HepG2 (cell line): ENCODE data around the gene ZDHHC9. TPM values are rescaled to one million over a fixed set of nuclear protein-coding genes. Genes with fewer than 3 reads are reported as not detected.

Experiments used
- BRF2 ChIP-seq: sonication (generic); formaldehyde crosslinking; IDR thresholded peaks from 2 replicates; pipeline ENCODE4 v1.8.1; 2022; ENCODE audit warnings: mild to moderate bottlenecking, missing genetic modification reagents
- POLR2AphosphoS5 ChIP-seq: IDR thresholded peaks from 2 replicates; pipeline ENCODE4 v1.6.1; 2012; ENCODE audit warnings: low read depth, low read length
- STAT6 ChIP-seq: sonication (generic); formaldehyde crosslinking; IDR thresholded peaks from 2 replicates; pipeline ENCODE4 v1.4.0; 2020; ENCODE audit warnings: missing genetic modification reagents, mild to moderate bottlenecking, borderline replicate concordance
- THYN1 ChIP-seq: sonication (generic); formaldehyde crosslinking; IDR thresholded peaks from 2 replicates; pipeline ENCODE4 v1.8.1; 2023; ENCODE audit warnings: low read depth, mild to moderate bottlenecking, moderate library complexity, missing genetic modification reagents, borderline replicate concordance
- ZMYM3 ChIP-seq: sonication (generic); formaldehyde crosslinking; IDR thresholded peaks from 2 replicates; pipeline ENCODE4 v1.5.1; 2020; ENCODE audit warnings: mild to moderate bottlenecking, missing genetic modification reagents
- ZNF317 ChIP-seq: sonication (generic); formaldehyde crosslinking; IDR thresholded peaks from 2 replicates; pipeline ENCODE4 v1.5.0; 2020; ENCODE audit warnings: mild to moderate bottlenecking, missing genetic modification reagents
- ZNF337 ChIP-seq: sonication (generic); formaldehyde crosslinking; IDR thresholded peaks from 2 replicates; pipeline ENCODE4 v1.5.1; 2020; ENCODE audit warnings: missing genetic modification reagents, low read depth, mild to moderate bottlenecking, borderline replicate concordance
- ZNF512B ChIP-seq: sonication (generic); formaldehyde crosslinking; IDR thresholded peaks from 2 replicates; pipeline ENCODE4 v1.5.1; 2020; ENCODE audit warnings: missing genetic modification reagents, mild to moderate bottlenecking, borderline replicate concordance
- polyA plus RNA-seq, 8 experiments: library from polyadenylated mRNA; depleted of rRNA in 3 of 8; stranded (reverse) in 7 of 8; unstranded in 1 of 8; fragments of >200 nt; fragmentation: Illumina TruSeq in 4 of 8; extraction: Trizol in 4 of 8; gene quantifications; 2 replicates each; pipeline versions ENCODE4 v1.2.1 to v1.2.3, GENCODE V29; 2011 to 2016; ENCODE audit warnings: low read depth in 4 of 8, missing spikeins in 1 of 8, mixed read lengths in 1 of 8; ENCODE audit not compliant: insufficient read depth in 1 of 8
- total RNA-seq, 5 experiments: library from RNA; depleted of rRNA; stranded (reverse); fragments of >200 nt; fragmentation: Illumina TruSeq; extraction: Trizol; gene quantifications; 2 replicates each; pipeline ENCODE4 v1.2.3, GENCODE V29; 2016; ENCODE audit warnings: low read depth in 1 of 5

Gene ZDHHC9
- total and polyA plus RNA-seq, 2 of the 13 experiments (the other 11 are each of a cell fraction or from before 2014, with no cell fraction given): 28.3 to 53.1 TPM

GRCh38 chrX:129780441-129781105 is 63.1 kb downstream of the ZDHHC9 start (continued):
- TF ChIP-seq STAT6 (CRISPR knock-in tag) (no peak), ZNF317 (CRISPR knock-in tag) (no peak), THYN1 (CRISPR knock-in tag) (no peak), ZMYM3 (CRISPR knock-in tag) (no peak), ZNF337 (CRISPR knock-in tag) (no peak), POLR2AphosphoS5 (no peak), BRF2 (CRISPR knock-in tag) (no peak), ZNF512B (CRISPR knock-in tag) (no peak)
- TF ChIP-seq, all 625 proteins: peak for 0
